ENCODE measurements around the gene ATP6V1F.

- TF ChIP-seq CTCF (conservative IDR thresholded peaks at IDR 0.05): no peak
- no peak for TF ChIP-seq EZH2 (IDR thresholded peaks at IDR 0.05; ENCODE audit: low read depth)
Observed at GRCh38 chr7:128833148-128833945, 29.3 kb upstream of the ATP6V1F start.

Data from PC-9 (cell line).